ENCODE data around the gene RAVER2. TPM values are rescaled to one million over a fixed set of nuclear protein-coding genes. Genes with fewer than 3 reads are reported as not detected.

Gene RAVER2
- total and polyA plus RNA-seq, 2 experiments from 2014 or later: 7.8 to 24.6 TPM

DNA sequence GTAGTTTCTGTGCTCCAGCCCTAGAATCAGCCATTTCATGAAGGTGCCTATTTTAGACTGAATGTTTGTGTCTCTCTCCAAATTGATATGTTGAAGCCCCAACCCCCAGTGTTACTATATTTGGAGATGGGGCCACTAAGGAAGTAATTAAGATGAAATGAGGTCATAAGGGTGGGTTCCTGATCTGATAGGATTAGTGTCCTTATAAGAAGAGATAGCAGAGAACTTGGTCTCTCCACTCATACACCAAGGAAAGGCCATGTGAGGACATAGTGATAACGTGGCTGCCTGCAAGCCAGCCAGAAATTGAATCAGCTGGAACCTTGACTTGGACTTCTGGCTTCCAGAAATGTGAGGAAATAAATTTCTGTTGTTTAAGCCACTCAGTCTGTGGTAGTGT is 12.3 kb downstream of the RAVER2 start:
- peaks cover 75% of the 10 kb centered on the region for H3K79me2 ChIP-seq (replicated peaks; ENCODE audit: insufficient read depth)
- no peaks in the 10 kb centered on the region for H3K9me2 ChIP-seq (ENCODE audit: insufficient read depth)
- H4K20me1 ChIP-seq (replicated peaks; ENCODE audit: insufficient read depth): peaks cover 24% of the 10 kb centered on the region
- H2AFZ ChIP-seq: no peak overlapping the region
- no peak for DNase-seq (ENCODE audit: low spot score)
- no peak for ATAC-seq
- H3K4me3 Mint-ChIP-seq: no peak overlapping the region
- H3K36me3 ChIP-seq (ENCODE audit: insufficient read depth): no peaks in the 10 kb centered on the region
- H3K27ac ChIP-seq (ENCODE audit: low read depth): no peak overlapping the region
- no peaks in the 10 kb centered on the region for H3F3A ChIP-seq (replicated peaks; ENCODE audit: low read depth)
- no peak overlapping the region for H3K4me3 ChIP-seq
- peaks cover 14% of the 10 kb centered on the region for H3K4me1 ChIP-seq (ENCODE audit: insufficient read depth)
- TF ChIP-seq STAT1 (IDR thresholded peaks at IDR 0.05; ENCODE audit: unreplicated experiment): no peak
- TF ChIP-seq POLR2AphosphoS5 (IDR thresholded peaks at IDR 0.05; ENCODE audit: low read depth): no peak
- no peak for TF ChIP-seq EZH2 (IDR thresholded peaks at IDR 0.05; ENCODE audit: low read depth, unreplicated experiment)
- no peak for TF ChIP-seq NANOG (IDR thresholded peaks at IDR 0.05; ENCODE audit: borderline replicate concordance)
- TF ChIP-seq ZNF331 (CRISPR knock-in tag; IDR thresholded peaks at IDR 0.05; ENCODE audit: low read depth): no peak
- TF ChIP-seq, protein P1, sequence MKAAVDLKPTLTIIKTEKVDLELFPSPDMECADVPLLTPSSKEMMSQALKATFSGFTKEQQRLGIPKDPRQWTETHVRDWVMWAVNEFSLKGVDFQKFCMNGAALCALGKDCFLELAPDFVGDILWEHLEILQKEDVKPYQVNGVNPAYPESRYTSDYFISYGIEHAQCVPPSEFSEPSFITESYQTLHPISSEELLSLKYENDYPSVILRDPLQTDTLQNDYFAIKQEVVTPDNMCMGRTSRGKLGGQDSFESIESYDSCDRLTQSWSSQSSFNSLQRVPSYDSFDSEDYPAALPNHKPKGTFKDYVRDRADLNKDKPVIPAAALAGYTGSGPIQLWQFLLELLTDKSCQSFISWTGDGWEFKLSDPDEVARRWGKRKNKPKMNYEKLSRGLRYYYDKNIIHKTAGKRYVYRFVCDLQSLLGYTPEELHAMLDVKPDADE (IDR thresholded peaks at IDR 0.05): no peak
- TF ChIP-seq, protein P2, sequence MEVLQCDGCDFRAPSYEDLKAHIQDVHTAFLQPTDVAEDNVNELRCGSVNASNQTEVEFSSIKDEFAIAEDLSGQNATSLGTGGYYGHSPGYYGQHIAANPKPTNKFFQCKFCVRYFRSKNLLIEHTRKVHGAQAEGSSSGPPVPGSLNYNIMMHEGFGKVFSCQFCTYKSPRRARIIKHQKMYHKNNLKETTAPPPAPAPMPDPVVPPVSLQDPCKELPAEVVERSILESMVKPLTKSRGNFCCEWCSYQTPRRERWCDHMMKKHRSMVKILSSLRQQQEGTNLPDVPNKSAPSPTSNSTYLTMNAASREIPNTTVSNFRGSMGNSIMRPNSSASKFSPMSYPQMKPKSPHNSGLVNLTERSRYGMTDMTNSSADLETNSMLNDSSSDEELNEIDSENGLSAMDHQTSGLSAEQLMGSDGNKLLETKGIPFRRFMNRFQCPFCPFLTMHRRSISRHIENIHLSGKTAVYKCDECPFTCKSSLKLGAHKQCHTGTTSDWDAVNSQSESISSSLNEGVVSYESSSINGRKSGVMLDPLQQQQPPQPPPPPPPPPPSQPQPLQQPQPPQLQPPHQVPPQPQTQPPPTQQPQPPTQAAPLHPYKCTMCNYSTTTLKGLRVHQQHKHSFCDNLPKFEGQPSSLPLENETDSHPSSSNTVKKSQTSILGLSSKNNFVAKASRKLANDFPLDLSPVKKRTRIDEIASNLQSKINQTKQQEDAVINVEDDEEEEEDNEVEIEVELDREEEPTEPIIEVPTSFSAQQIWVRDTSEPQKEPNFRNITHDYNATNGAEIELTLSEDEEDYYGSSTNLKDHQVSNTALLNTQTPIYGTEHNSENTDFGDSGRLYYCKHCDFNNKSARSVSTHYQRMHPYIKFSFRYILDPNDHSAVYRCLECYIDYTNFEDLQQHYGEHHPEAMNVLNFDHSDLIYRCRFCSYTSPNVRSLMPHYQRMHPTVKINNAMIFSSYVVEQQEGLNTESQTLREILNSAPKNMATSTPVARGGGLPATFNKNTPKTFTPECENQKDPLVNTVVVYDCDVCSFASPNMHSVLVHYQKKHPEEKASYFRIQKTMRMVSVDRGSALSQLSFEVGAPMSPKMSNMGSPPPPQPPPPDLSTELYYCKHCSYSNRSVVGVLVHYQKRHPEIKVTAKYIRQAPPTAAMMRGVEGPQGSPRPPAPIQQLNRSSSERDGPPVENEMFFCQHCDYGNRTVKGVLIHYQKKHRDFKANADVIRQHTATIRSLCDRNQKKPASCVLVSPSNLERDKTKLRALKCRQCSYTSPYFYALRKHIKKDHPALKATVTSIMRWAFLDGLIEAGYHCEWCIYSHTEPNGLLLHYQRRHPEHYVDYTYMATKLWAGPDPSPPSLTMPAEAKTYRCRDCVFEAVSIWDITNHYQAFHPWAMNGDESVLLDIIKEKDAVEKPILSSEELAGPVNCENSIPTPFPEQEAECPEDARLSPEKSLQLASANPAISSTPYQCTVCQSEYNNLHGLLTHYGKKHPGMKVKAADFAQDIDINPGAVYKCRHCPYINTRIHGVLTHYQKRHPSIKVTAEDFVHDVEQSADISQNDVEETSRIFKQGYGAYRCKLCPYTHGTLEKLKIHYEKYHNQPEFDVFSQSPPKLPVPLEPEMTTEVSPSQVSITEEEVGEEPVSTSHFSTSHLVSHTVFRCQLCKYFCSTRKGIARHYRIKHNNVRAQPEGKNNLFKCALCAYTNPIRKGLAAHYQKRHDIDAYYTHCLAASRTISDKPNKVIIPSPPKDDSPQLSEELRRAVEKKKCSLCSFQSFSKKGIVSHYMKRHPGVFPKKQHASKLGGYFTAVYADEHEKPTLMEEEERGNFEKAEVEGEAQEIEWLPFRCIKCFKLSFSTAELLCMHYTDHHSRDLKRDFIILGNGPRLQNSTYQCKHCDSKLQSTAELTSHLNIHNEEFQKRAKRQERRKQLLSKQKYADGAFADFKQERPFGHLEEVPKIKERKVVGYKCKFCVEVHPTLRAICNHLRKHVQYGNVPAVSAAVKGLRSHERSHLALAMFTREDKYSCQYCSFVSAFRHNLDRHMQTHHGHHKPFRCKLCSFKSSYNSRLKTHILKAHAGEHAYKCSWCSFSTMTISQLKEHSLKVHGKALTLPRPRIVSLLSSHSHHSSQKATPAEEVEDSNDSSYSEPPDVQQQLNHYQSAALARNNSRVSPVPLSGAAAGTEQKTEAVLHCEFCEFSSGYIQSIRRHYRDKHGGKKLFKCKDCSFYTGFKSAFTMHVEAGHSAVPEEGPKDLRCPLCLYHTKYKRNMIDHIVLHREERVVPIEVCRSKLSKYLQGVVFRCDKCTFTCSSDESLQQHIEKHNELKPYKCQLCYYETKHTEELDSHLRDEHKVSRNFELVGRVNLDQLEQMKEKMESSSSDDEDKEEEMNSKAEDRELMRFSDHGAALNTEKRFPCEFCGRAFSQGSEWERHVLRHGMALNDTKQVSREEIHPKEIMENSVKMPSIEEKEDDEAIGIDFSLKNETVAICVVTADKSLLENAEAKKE (CRISPR knock-in tag; IDR thresholded peaks at IDR 0.05): no peak
- TF ChIP-seq ZNF114 (CRISPR knock-in tag; IDR thresholded peaks at IDR 0.05): no peak
- TF ChIP-seq EZH2phosphoT487 (IDR thresholded peaks at IDR 0.05; ENCODE audit: unreplicated experiment): no peak
- no peak for TF ChIP-seq CREB1 (CRISPR knock-in tag; IDR thresholded peaks at IDR 0.05; ENCODE audit: low read depth)
- TF ChIP-seq, protein P3, sequence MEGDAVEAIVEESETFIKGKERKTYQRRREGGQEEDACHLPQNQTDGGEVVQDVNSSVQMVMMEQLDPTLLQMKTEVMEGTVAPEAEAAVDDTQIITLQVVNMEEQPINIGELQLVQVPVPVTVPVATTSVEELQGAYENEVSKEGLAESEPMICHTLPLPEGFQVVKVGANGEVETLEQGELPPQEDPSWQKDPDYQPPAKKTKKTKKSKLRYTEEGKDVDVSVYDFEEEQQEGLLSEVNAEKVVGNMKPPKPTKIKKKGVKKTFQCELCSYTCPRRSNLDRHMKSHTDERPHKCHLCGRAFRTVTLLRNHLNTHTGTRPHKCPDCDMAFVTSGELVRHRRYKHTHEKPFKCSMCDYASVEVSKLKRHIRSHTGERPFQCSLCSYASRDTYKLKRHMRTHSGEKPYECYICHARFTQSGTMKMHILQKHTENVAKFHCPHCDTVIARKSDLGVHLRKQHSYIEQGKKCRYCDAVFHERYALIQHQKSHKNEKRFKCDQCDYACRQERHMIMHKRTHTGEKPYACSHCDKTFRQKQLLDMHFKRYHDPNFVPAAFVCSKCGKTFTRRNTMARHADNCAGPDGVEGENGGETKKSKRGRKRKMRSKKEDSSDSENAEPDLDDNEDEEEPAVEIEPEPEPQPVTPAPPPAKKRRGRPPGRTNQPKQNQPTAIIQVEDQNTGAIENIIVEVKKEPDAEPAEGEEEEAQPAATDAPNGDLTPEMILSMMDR (conservative IDR thresholded peaks at IDR 0.05; ENCODE audit: low read depth in 2 of 2): no peak
- TF ChIP-seq, protein P4, sequence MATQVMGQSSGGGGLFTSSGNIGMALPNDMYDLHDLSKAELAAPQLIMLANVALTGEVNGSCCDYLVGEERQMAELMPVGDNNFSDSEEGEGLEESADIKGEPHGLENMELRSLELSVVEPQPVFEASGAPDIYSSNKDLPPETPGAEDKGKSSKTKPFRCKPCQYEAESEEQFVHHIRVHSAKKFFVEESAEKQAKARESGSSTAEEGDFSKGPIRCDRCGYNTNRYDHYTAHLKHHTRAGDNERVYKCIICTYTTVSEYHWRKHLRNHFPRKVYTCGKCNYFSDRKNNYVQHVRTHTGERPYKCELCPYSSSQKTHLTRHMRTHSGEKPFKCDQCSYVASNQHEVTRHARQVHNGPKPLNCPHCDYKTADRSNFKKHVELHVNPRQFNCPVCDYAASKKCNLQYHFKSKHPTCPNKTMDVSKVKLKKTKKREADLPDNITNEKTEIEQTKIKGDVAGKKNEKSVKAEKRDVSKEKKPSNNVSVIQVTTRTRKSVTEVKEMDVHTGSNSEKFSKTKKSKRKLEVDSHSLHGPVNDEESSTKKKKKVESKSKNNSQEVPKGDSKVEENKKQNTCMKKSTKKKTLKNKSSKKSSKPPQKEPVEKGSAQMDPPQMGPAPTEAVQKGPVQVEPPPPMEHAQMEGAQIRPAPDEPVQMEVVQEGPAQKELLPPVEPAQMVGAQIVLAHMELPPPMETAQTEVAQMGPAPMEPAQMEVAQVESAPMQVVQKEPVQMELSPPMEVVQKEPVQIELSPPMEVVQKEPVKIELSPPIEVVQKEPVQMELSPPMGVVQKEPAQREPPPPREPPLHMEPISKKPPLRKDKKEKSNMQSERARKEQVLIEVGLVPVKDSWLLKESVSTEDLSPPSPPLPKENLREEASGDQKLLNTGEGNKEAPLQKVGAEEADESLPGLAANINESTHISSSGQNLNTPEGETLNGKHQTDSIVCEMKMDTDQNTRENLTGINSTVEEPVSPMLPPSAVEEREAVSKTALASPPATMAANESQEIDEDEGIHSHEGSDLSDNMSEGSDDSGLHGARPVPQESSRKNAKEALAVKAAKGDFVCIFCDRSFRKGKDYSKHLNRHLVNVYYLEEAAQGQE (IDR thresholded peaks at IDR 0.05; ENCODE audit: unreplicated experiment): no peak
- no peak for TF ChIP-seq JUNB (IDR thresholded peaks at IDR 0.05; ENCODE audit: unreplicated experiment)
- no peak overlapping the region for H3K27ac Mint-ChIP-seq
- peaks cover 19% of the 10 kb centered on the region for H3K4me1 Mint-ChIP-seq
- H3K27me3 ChIP-seq (ENCODE audit: insufficient read depth): no peaks in the 10 kb centered on the region
- no peaks in the 10 kb centered on the region for H3K27me3 Mint-ChIP-seq (ENCODE audit: insufficient read depth, low read depth, poor library complexity)
- H3K4me2 ChIP-seq: no peak overlapping the region
- peaks cover 7% of the 10 kb centered on the region; the same call in 2 of the 3 replicates for H3K36me3 Mint-ChIP-seq (ENCODE audit: low read depth)
- no peaks in the 10 kb centered on the region for H3K9me3 Mint-ChIP-seq

Data from GM23338 (cell line).